ENCODE results near the gene ARHGAP6. TPM values are rescaled to one million over a fixed set of nuclear protein-coding genes. Genes with fewer than 3 reads are reported as not detected.
"Not testable (repeated sequence)": the region's sequence is repeated elsewhere in the genome, so short reads cannot be mapped to it uniquely, and the experiment has no call there.

Gene ARHGAP6
- total RNA-seq, 4 donors from 2014 or later: 17.2 to 47.0 (median 21.6) TPM

GRCh38 chrX:11242704-11243103 lies 423.0 kb downstream of the ARHGAP6 start:
- intact Hi-C loops (cut with DNase I; ENCODE audit: low total_unique reads): no loop called here
- Histone ChIP-seq H3K36me3 (no peaks in the 10 kb centered on the region), H3K27ac (no peak overlapping the region), H3K4me1 (no peaks in the 10 kb centered on the region), H3K4me3 (no peak overlapping the region), H3K9me3 (no peaks in the 10 kb centered on the region), H3K27me3 (no peaks in the 10 kb centered on the region)
- no peak for TF ChIP-seq CTCF (IDR thresholded peaks at IDR 0.05)
- no peak for TF ChIP-seq POLR2A (IDR thresholded peaks at IDR 0.05)
- DNase-seq: no peak

GRCh38 chrX:11241720-11242119 lies 424.0 kb downstream of the ARHGAP6 start:
- TF ChIP-seq CTCF (IDR thresholded peaks at IDR 0.05) (no peak), POLR2A (IDR thresholded peaks at IDR 0.05) (no peak)
- no peaks in the 10 kb centered on the region for H3K27me3 ChIP-seq
- H3K4me1 ChIP-seq: no peaks in the 10 kb centered on the region
- H3K9me3 ChIP-seq: no peaks in the 10 kb centered on the region
- H3K27ac ChIP-seq: no peak overlapping the region
- H3K36me3 ChIP-seq: no peaks in the 10 kb centered on the region
- DNase-seq: no peak
- intact Hi-C loops (cut with DNase I; ENCODE audit: low total_unique reads): no loop called here
- no peak overlapping the region for H3K4me3 ChIP-seq

- H3K4me1 ChIP-seq: no peaks in the 10 kb centered on the region
- intact Hi-C loops (cut with DNase I; ENCODE audit: low total_unique reads): no loop called here
- no peaks in the 10 kb centered on the region for H3K36me3 ChIP-seq
- no peak overlapping the region for H3K4me3 ChIP-seq
- H3K9me3 ChIP-seq: no peaks in the 10 kb centered on the region
- TF ChIP-seq CTCF (IDR thresholded peaks at IDR 0.05): no peak
- TF ChIP-seq POLR2A (IDR thresholded peaks at IDR 0.05): no peak
- no peaks in the 10 kb centered on the region for H3K27me3 ChIP-seq
- DNase-seq: no peak
- no peak overlapping the region for H3K27ac ChIP-seq
Observed at GRCh38 chrX:11239230-11239629, 426.5 kb downstream of the ARHGAP6 start.

GRCh38 chrX:11235377-11235776 lies 430.3 kb downstream of the ARHGAP6 start:
- H3K9me3 ChIP-seq; DNase-seq; H3K4me1 ChIP-seq; H3K4me3 ChIP-seq; H3K27me3 ChIP-seq; H3K36me3 ChIP-seq; H3K27ac ChIP-seq; intact Hi-C loops (cut with DNase I; ENCODE audit: low total_unique reads): not testable (repeated sequence)

DNA sequence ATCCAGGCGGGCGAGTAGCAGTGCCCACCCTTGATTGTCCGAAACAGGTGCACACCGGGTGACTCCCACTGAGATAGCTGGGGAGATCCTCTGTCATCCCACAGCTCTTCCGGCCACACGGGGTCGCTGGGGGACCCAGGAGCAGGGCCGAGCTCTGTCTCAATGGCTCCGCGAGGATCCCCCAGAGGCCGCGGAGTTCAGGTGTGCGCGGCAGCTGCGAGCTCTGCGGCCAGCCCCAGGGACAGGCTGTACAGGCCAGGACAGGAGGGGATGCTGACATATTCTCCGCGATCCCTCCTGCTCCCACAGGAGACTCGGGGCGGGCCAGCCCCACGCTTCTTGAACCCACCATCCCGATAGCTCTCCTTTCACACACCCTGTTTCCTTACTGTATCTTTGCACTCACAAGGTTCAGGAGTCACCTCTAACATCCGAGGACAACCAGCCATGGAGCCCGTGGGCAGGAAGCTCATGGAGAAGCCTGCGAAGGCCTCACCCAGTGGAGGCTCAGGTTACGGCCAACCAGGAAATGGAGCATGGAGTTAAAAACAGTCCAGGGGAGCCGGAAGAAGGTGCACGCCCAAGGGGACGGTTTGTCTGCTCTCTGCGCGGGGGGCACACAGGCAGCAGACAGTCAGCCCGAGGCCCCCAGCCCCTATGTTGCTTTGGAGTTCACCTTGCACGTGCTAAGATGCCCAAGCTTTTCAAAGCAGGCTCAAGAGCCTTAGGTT lies 450.4 kb downstream of the ARHGAP6 start:
- intact Hi-C loops (cut with DNase I; ENCODE audit: low total_unique reads): no loop called here
- H3K27ac ChIP-seq: no peak overlapping the region
- no peaks in the 10 kb centered on the region for H3K9me3 ChIP-seq
- no peaks in the 10 kb centered on the region for H3K27me3 ChIP-seq
- H3K4me3 ChIP-seq: no peak overlapping the region
- no peaks in the 10 kb centered on the region for H3K4me1 ChIP-seq
- no peak for DNase-seq
- H3K36me3 ChIP-seq: no peaks in the 10 kb centered on the region
- TF ChIP-seq POLR2A (IDR thresholded peaks at IDR 0.05): no peak
- no peak for TF ChIP-seq CTCF (IDR thresholded peaks at IDR 0.05)

All from uterus (tissue), 4 donors.